Measurements from ENCODE around the gene CARF. TPM values are rescaled to one million over a fixed set of nuclear protein-coding genes. Genes with fewer than 3 reads are reported as not detected.

The CARF gene
- total RNA-seq, 1 experiment from 2014 or later = 4.2 TPM

DNA sequence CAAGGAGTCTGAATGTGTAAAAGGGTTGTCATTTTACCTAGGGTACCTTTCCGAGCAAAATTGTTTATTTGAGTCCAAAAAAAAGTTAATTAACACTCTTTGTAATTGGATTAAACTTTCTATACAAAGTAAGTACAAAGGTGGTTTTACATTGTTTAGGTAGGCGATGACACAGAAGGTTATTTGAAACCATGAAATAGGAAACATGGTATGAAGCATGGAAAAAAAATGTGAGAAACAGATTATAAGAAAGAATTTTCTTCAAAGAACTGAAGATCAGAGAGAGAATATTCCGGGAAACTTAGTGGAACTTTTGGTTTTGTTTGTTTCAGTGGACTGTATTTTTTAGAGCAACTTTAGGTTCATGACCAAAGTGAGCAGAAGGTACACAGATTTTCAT, 32.7 kb downstream of the CARF start:
- ATAC-seq = no peak
- Histone ChIP-seq H3K4me1 (ENCODE audit: control insufficient read depth in 1 of 2, insufficient read depth in 2 of 2, low read length in 2 of 2) (no peaks in the 10 kb centered on the region), H3K36me3 (ENCODE audit: control insufficient read depth in 1 of 2, insufficient read depth in 2 of 2, low read length in 2 of 2) (no peaks in the 10 kb centered on the region), H3K9me3 (ENCODE audit: control insufficient read depth in 1 of 2, insufficient read depth in 1 of 2, low read depth in 1 of 2, low read length in 2 of 2) (no peaks in the 10 kb centered on the region), H3K27ac (ENCODE audit: low read depth, low read length) (no peak overlapping the region), H2AFZ (ENCODE audit: low read depth, low read length, poor library complexity, severe bottlenecking) (no peak overlapping the region), H3K4me3 (replicated peaks in 1 of 2; ENCODE audit: low read depth in 1 of 2, low read length in 2 of 2) (no peak overlapping the region), H3K79me2 (ENCODE audit: insufficient read depth, low read length) (no peaks in the 10 kb centered on the region), H4K20me1 (ENCODE audit: insufficient read depth) (no peaks in the 10 kb centered on the region), H3K9me2 (ENCODE audit: insufficient read depth) (no peaks in the 10 kb centered on the region), H3K27me3 (ENCODE audit: insufficient read depth, low read length) (no peaks in the 10 kb centered on the region), H3K4me2 (ENCODE audit: low read length) (no peak overlapping the region), H3K9ac (ENCODE audit: low read length) (no peak overlapping the region)
- ChIA-PET CTCF (no interaction called here), POLR2A (no interaction called here), RAD21 (ENCODE audit: low non-redundant PET in 1 of 2, low total read pairs in 2 of 2, uncharacterized antibody in 2 of 2, unreplicated experiment in 2 of 2) (no interaction called here)
- intact Hi-C loops (cut with micrococcal nuclease) = no loop called here
- TF ChIP-seq RAD21 (IDR thresholded peaks at IDR 0.05; ENCODE audit: low read depth) (no peak), POLR2A (IDR thresholded peaks at IDR 0.05; ENCODE audit: borderline replicate concordance, extremely low read depth, insufficient read depth, insufficient read length) (no peak), ZFX (IDR thresholded peaks at IDR 0.05) (no peak)
- no TSS peak for BruUV-seq (replicated peaks)
- no peak for DNase-seq (ENCODE audit: low read depth, low spot score)

DNA sequence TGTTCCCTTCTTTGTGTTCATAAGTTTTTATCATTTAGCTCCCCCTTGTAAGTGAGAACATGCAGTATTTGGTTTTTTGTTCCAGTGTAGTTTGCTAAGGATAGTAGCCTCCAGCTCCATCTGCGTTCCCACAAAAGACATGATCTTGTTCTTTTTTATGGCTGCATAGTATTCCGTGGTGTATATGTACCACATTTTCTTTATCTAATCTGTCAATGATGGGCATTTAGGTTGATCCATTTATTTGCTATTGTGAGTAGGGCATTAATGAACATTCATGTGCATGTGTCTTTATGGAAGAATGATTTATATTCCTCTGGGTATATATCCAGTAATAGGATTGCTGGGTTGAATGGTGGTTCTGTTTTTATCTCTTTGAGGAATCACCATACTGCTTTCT, 33.4 kb downstream of the CARF start:
- H3K79me2 ChIP-seq (ENCODE audit: insufficient read depth, low read length) = no peaks in the 10 kb centered on the region
- DNase-seq (ENCODE audit: low read depth, low spot score) = no peak
- H3K9me2 ChIP-seq (ENCODE audit: insufficient read depth) = no peaks in the 10 kb centered on the region
- H3K4me1 ChIP-seq (ENCODE audit: control insufficient read depth in 1 of 2, insufficient read depth in 2 of 2, low read length in 2 of 2) = no peaks in the 10 kb centered on the region
- ChIA-PET POLR2A (no interaction called here), CTCF (no interaction called here), RAD21 (ENCODE audit: low non-redundant PET in 1 of 2, low total read pairs in 2 of 2, uncharacterized antibody in 2 of 2, unreplicated experiment in 2 of 2) (no interaction called here)
- no peaks in the 10 kb centered on the region for H4K20me1 ChIP-seq (ENCODE audit: insufficient read depth)
- no peak overlapping the region for H3K9ac ChIP-seq (ENCODE audit: low read length)
- intact Hi-C loops (cut with micrococcal nuclease) = no loop called here
- no peak overlapping the region for H2AFZ ChIP-seq (ENCODE audit: low read depth, low read length, poor library complexity, severe bottlenecking)
- H3K36me3 ChIP-seq (ENCODE audit: control insufficient read depth in 1 of 2, insufficient read depth in 2 of 2, low read length in 2 of 2) = no peaks in the 10 kb centered on the region
- no peaks in the 10 kb centered on the region for H3K27me3 ChIP-seq (ENCODE audit: insufficient read depth, low read length)
- H3K4me2 ChIP-seq (ENCODE audit: low read length) = no peak overlapping the region
- no peak overlapping the region for H3K4me3 ChIP-seq (replicated peaks in 1 of 2; ENCODE audit: low read depth in 1 of 2, low read length in 2 of 2)
- TF ChIP-seq TCF7L2 (IDR thresholded peaks at IDR 0.05; ENCODE audit: borderline replicate concordance, extremely low read depth, insufficient read depth, insufficient read length) (no peak), POLR2A (IDR thresholded peaks at IDR 0.05; ENCODE audit: borderline replicate concordance, extremely low read depth, insufficient read depth, insufficient read length) (no peak), ELF1 (IDR thresholded peaks at IDR 0.05; ENCODE audit: borderline replicate concordance, low read depth) (no peak), POLR2AphosphoS5 (IDR thresholded peaks at IDR 0.05; ENCODE audit: low read depth, low read length) (no peak), CEBPB (IDR thresholded peaks at IDR 0.05; ENCODE audit: low read depth) (no peak), RAD21 (IDR thresholded peaks at IDR 0.05; ENCODE audit: low read depth) (no peak), EZH2phosphoT487 (IDR thresholded peaks at IDR 0.05; ENCODE audit: borderline replicate concordance) (no peak), EGR1 (IDR thresholded peaks at IDR 0.05; ENCODE audit: low read depth) (no peak), SIN3A (IDR thresholded peaks at IDR 0.05; ENCODE audit: low read depth) (no peak), ZNF274 (IDR thresholded peaks at IDR 0.05; ENCODE audit: low read depth, low read length) (no peak), EZH2 (IDR thresholded peaks at IDR 0.05) (no peak), ZFX (IDR thresholded peaks at IDR 0.05) (no peak)
- TF ChIP-seq, protein P1, sequence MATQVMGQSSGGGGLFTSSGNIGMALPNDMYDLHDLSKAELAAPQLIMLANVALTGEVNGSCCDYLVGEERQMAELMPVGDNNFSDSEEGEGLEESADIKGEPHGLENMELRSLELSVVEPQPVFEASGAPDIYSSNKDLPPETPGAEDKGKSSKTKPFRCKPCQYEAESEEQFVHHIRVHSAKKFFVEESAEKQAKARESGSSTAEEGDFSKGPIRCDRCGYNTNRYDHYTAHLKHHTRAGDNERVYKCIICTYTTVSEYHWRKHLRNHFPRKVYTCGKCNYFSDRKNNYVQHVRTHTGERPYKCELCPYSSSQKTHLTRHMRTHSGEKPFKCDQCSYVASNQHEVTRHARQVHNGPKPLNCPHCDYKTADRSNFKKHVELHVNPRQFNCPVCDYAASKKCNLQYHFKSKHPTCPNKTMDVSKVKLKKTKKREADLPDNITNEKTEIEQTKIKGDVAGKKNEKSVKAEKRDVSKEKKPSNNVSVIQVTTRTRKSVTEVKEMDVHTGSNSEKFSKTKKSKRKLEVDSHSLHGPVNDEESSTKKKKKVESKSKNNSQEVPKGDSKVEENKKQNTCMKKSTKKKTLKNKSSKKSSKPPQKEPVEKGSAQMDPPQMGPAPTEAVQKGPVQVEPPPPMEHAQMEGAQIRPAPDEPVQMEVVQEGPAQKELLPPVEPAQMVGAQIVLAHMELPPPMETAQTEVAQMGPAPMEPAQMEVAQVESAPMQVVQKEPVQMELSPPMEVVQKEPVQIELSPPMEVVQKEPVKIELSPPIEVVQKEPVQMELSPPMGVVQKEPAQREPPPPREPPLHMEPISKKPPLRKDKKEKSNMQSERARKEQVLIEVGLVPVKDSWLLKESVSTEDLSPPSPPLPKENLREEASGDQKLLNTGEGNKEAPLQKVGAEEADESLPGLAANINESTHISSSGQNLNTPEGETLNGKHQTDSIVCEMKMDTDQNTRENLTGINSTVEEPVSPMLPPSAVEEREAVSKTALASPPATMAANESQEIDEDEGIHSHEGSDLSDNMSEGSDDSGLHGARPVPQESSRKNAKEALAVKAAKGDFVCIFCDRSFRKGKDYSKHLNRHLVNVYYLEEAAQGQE (IDR thresholded peaks at IDR 0.05; ENCODE audit: low read depth) = no peak
- TF ChIP-seq, protein P2, sequence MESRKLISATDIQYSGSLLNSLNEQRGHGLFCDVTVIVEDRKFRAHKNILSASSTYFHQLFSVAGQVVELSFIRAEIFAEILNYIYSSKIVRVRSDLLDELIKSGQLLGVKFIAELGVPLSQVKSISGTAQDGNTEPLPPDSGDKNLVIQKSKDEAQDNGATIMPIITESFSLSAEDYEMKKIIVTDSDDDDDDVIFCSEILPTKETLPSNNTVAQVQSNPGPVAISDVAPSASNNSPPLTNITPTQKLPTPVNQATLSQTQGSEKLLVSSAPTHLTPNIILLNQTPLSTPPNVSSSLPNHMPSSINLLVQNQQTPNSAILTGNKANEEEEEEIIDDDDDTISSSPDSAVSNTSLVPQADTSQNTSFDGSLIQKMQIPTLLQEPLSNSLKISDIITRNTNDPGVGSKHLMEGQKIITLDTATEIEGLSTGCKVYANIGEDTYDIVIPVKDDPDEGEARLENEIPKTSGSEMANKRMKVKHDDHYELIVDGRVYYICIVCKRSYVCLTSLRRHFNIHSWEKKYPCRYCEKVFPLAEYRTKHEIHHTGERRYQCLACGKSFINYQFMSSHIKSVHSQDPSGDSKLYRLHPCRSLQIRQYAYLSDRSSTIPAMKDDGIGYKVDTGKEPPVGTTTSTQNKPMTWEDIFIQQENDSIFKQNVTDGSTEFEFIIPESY (IDR thresholded peaks at IDR 0.05; ENCODE audit: extremely low read depth, insufficient replicate concordance, low read length) = no peak
- TF ChIP-seq, protein P3, sequence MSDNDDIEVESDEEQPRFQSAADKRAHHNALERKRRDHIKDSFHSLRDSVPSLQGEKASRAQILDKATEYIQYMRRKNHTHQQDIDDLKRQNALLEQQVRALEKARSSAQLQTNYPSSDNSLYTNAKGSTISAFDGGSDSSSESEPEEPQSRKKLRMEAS (IDR thresholded peaks at IDR 0.05) = no peak
- TF ChIP-seq, protein P4, sequence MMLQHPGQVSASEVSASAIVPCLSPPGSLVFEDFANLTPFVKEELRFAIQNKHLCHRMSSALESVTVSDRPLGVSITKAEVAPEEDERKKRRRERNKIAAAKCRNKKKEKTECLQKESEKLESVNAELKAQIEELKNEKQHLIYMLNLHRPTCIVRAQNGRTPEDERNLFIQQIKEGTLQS (IDR thresholded peaks at IDR 0.05) = no peak
- H3K9me3 ChIP-seq (ENCODE audit: control insufficient read depth in 1 of 2, insufficient read depth in 1 of 2, low read depth in 1 of 2, low read length in 2 of 2) = no peaks in the 10 kb centered on the region
- no peak overlapping the region for H3K27ac ChIP-seq (ENCODE audit: low read depth, low read length)
- ATAC-seq = no peak
- no TSS peak for BruUV-seq (replicated peaks)
